Kidney (tissue), 14 donors: Measurements from ENCODE around the gene GSTK1. TPM values are rescaled to one million over a fixed set of nuclear protein-coding genes. Genes with fewer than 3 reads are reported as not detected.
A peak's percentile ranks its signal among the peaks of the same experiment; 100 is the strongest.

Experiments used
- DNase-seq, 5 donors: peaks; one replicate each; pipeline ENCODE4 v3.0.0-alpha.2; 2013 to 2020
- FAIRE-seq: peaks from 2 replicates; lab custom pipeline; 2012; peaks lifted over from hg19 to GRCh38; lab: Jason Lieb, UNC
- H3K27ac ChIP-seq, 2 donors: one replicate each; pipeline ENCODE4 v1.7.0; 2013; ENCODE audit warnings: low read depth in 2 of 2, low read length in 2 of 2, inconsistent platforms in 1 of 2
- H3K27me3 ChIP-seq: one replicate; pipeline ENCODE4 v1.7.1; 2013; ENCODE audit warnings: low read length, inconsistent platforms; ENCODE audit not compliant: control insufficient read depth, insufficient read depth
- H3K36me3 ChIP-seq, 3 donors: one replicate each; pipeline versions ENCODE4 v1.7.0 to v1.7.1; 2013; ENCODE audit warnings: low read length in 3 of 3, control low read depth in 1 of 3, inconsistent platforms in 1 of 3; ENCODE audit not compliant: insufficient read depth in 3 of 3, control insufficient read depth in 2 of 3
- H3K4me1 ChIP-seq, 3 donors: one replicate each; pipeline versions ENCODE4 v1.7.0 to v1.7.1; 2013; ENCODE audit warnings: low read length in 3 of 3, inconsistent platforms in 1 of 3, low read depth in 1 of 3; ENCODE audit not compliant: control insufficient read depth in 2 of 3, insufficient read depth in 2 of 3
- H3K4me3 ChIP-seq, 3 donors: one replicate each; pipeline versions ENCODE4 v1.7.0 to v1.8.1; 2013; ENCODE audit warnings: low read length in 3 of 3, control low read depth in 1 of 3, inconsistent platforms in 1 of 3
- H3K9ac ChIP-seq, 3 donors: one replicate each; pipeline versions ENCODE4 v1.7.0 to v1.7.1; 2013; ENCODE audit warnings: low read length in 3 of 3, control low read depth in 1 of 3, inconsistent platforms in 1 of 3
- H3K9me3 ChIP-seq, 3 donors: one replicate each; pipeline versions ENCODE4 v1.7.0 to v1.7.1; 2013; ENCODE audit warnings: low read length in 3 of 3, control low read depth in 1 of 3, inconsistent platforms in 1 of 3; ENCODE audit not compliant: control insufficient read depth in 2 of 3, insufficient read depth in 1 of 3
- CTCF ChIP-seq: IDR thresholded peaks from 3 replicates; pipeline ENCODE4 v1.5.1; 2012; ENCODE audit warnings: mild to moderate bottlenecking, moderate library complexity, borderline replicate concordance; ENCODE audit not compliant: insufficient read depth; ENCODE audit errors: extremely low read depth
- intact Hi-C: fragments of 100-400 bp; cut with DNase I; formaldehyde crosslinking; loops from one replicate; pipeline ENCODE4 v1.11.1; 2022
- polyA plus RNA-seq: library from polyadenylated mRNA; stranded (reverse); fragments of 350-450 nt; fragmentation: Illumina TruSeq; extraction: RNeasy Lipid Tissue Mini Kit (QIAGEN cat#74804); gene quantifications from one replicate; pipeline ENCODE4 v1.2.3, GENCODE V29; 2014; ENCODE audit warnings: low read depth, low replicate concordance; ENCODE audit not compliant: insufficient read depth
- total RNA-seq: library from RNA; stranded (reverse); fragmentation: NEBNext Ultra II Directional; extraction: Animal tissue kit (Norgen Biotek cat#: 25700); gene quantifications from one replicate; pipeline ENCODE4 v1.2.1, GENCODE V29; 2021
- donor health status: control.
- donor health status: control.
- donor health status: control.
- donor health status: control.
- donor health status: control.
- donor health status: DM: yes; HTN: yes; CAD: no.
- donor health status: Normal renal cell carcinoma (clear cell type).

Gene GSTK1
- total and polyA plus RNA-seq, 2 donors from 2014 or later: 176 to 469 TPM

- FAIRE-seq: no peak
- Histone ChIP-seq H3K9me3 (no peaks in the 10 kb centered on the region), H3K27me3 (no peaks in the 10 kb centered on the region), H3K4me3 (no peak overlapping the region), H3K4me1 (peaks cover 0 to 2% (median 0%) of the 10 kb centered on the region in 3 donors), H3K9ac (no peak overlapping the region), H3K36me3 (no peaks in the 10 kb centered on the region), H3K27ac (no peak overlapping the region)
- TF ChIP-seq CTCF: no peak
- no peak for DNase-seq
- intact Hi-C loops: loop anchor here (10.0 kb wide), 1 partner anchor 176 kb away; no protein-coding TSS in a partner anchor
These were observed 24.8 kb upstream of the GSTK1 start for GRCh38 chr7:143238289-143238980.

- DNase-seq (no peak), FAIRE-seq (no peak)
- Histone ChIP-seq H3K27ac (no peak overlapping the region), H3K9ac (no peak overlapping the region), H3K4me1 (peaks cover 0 to 5% (median 0%) of the 10 kb centered on the region in 3 donors), H3K36me3 (no peaks in the 10 kb centered on the region), H3K9me3 (no peaks in the 10 kb centered on the region), H3K4me3 (no peak overlapping the region), H3K27me3 (no peaks in the 10 kb centered on the region)
- no peak for TF ChIP-seq CTCF
- intact Hi-C loops: loop anchor here (10.0 kb wide), 2 partner anchors 65 to 175 kb away; no protein-coding TSS in a partner anchor
These were observed 23.4 kb upstream of the GSTK1 start for GRCh38 chr7:143239813-143240212.

- TF ChIP-seq CTCF: peak; percentile 92
- Histone ChIP-seq H3K27me3 (no peaks in the 10 kb centered on the region), H3K4me1 (peaks cover 0 to 5% (median 0%) of the 10 kb centered on the region in 3 donors), H3K9ac (no peak overlapping the region), H3K27ac (no peak overlapping the region), H3K36me3 (no peaks in the 10 kb centered on the region), H3K4me3 (no peak overlapping the region), H3K9me3 (no peaks in the 10 kb centered on the region)
- FAIRE-seq (no peak), DNase-seq (peak in 4 of 5 donors; percentile 70 to 89 (median 79))
- intact Hi-C loops: loop anchor here (10.0 kb wide), 1 partner anchor 64 kb away; no protein-coding TSS in a partner anchor
These were observed 22.7 kb upstream of the GSTK1 start for GRCh38 chr7:143240291-143241168.
